Left lung (tissue), 10 donors: Measurements from ENCODE around the gene ADGRF3. TPM values are rescaled to one million over a fixed set of nuclear protein-coding genes. Genes with fewer than 3 reads are reported as not detected.
"Not testable (repeated sequence)": the region's sequence is repeated elsewhere in the genome, so short reads cannot be mapped to it uniquely, and the experiment has no call there.

Source experiments
- ATAC-seq: fragments of 200-7000 bp; cut with Tn5 transposase; one replicate; pipeline ENCODE4 v1.9.1; 2020; ENCODE audit warnings: moderate library complexity
- DNase-seq, 4 donors: peaks; one replicate each; pipeline ENCODE4 v3.0.0-alpha.2; 2013 to 2020
- H3K27ac ChIP-seq, 2 donors: fragments of 200-600 bp; sonication (generic) in 1 of 2; one replicate each; pipeline versions ENCODE4 v1.5.0 to v1.8.0; 2020 to 2021
- H3K27me3 ChIP-seq, 2 donors: fragments of 200-600 bp; sonication (generic) in 1 of 2; one replicate each; pipeline versions ENCODE4 v1.5.0 to v1.8.0; 2020 to 2021
- H3K36me3 ChIP-seq, 2 donors: fragments of 200-600 bp; sonication (generic) in 1 of 2; one replicate each; pipeline versions ENCODE4 v1.5.0 to v1.8.0; 2020 to 2021
- H3K4me1 ChIP-seq, 2 donors: fragments of 200-600 bp; one replicate each; pipeline ENCODE4 v1.8.0; 2021
- H3K4me3 ChIP-seq, 2 donors: fragments of 200-600 bp; sonication (generic) in 1 of 2; one replicate each; pipeline versions ENCODE4 v1.5.0 to v1.8.0; 2020 to 2021; ENCODE audit warnings: mild to moderate bottlenecking in 1 of 2
- H3K9me3 ChIP-seq, 2 donors: fragments of 200-600 bp; sonication (generic) in 1 of 2; one replicate each; pipeline versions ENCODE4 v1.5.0 to v1.8.0; 2020 to 2021
- CTCF ChIP-seq, 2 donors: fragments of 200-600 bp; sonication (generic) in 1 of 2; IDR thresholded peaks; one replicate each; pipeline versions ENCODE4 v1.5.0 to v1.8.0; 2021; ENCODE audit warnings: antibody characterized with exemption in 2 of 2
- intact Hi-C, 2 donors: fragments of 100-400 bp; cut with DNase I; formaldehyde crosslinking; loops; one replicate each; pipeline versions ENCODE4 v1.11.2 to v1.14.2; 2022
- polyA plus RNA-seq, 6 donors: library from polyadenylated mRNA; unstranded; fragments of 120-200 nt; gene quantifications; one replicate each; pipeline ENCODE4 v1.2.1, GENCODE V29; 2013; ENCODE audit not compliant: insufficient read length in 6 of 6
- total RNA-seq, 2 donors: library from RNA; stranded (reverse); fragmentation: NEBNext Ultra II Directional; extraction: Animal tissue kit (Norgen Biotek cat#: 25700); gene quantifications; one replicate each; pipeline ENCODE4 v1.2.1, GENCODE V29; 2021
- donor health status: DM: no; HTN: yes; CAD: no.
- donor health status: DM: no; HTN: no; CAD: no.

Gene ADGRF3
- total and polyA plus RNA-seq, 8 donors, result 0.08 to 2.3 (median 1.5) TPM

GRCh38 chr2:26356771-26357170 is 10.2 kb upstream of the ADGRF3 start:
- TF ChIP-seq CTCF (IDR thresholded peaks at IDR 0.05), result no peak
- peaks cover 0 to 6% of the 10 kb centered on the region in 2 donors for H3K36me3 ChIP-seq
- intact Hi-C loops, result no loop called here
- H3K9me3 ChIP-seq, result no peaks in the 10 kb centered on the region
- DNase-seq (no peak), ATAC-seq (no peak)
- H3K4me3 ChIP-seq, result no peak overlapping the region
- no peaks in the 10 kb centered on the region for H3K4me1 ChIP-seq
- no peak overlapping the region for H3K27ac ChIP-seq
- H3K27me3 ChIP-seq, result no peaks in the 10 kb centered on the region

DNA sequence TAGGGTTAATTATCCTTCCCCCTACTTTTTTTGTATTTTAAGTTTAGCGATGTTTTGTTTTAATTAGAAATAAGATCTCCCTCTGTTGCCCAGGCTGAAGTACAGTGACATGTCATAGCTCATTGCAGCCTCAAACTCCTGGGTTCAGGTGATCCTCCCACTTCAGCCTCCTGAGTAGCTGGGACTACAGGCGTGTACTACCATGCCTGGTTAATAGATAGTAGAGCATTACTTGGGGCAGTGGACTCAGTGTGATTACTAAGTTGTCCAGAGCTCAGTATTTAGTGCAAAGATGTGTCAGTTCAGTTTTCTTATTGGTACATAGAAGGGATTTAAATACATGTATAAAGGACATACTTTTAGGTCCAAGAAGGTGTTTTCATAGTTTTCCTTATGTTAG is 9.5 kb upstream of the ADGRF3 start:
- Histone ChIP-seq H3K4me1 (no peaks in the 10 kb centered on the region), H3K27me3 (no peaks in the 10 kb centered on the region), H3K4me3 (no peak overlapping the region), H3K27ac (no peak overlapping the region), H3K9me3 (no peaks in the 10 kb centered on the region), H3K36me3 (peaks cover 0 to 4% of the 10 kb centered on the region in 2 donors)
- ATAC-seq (no peak), DNase-seq (no peak)
- intact Hi-C loops, result no loop called here
- TF ChIP-seq CTCF (IDR thresholded peaks at IDR 0.05), result no peak

GRCh38 chr2:26355038-26355995 is 8.7 kb upstream of the ADGRF3 start:
- peaks cover 0 to 4% of the 10 kb centered on the region in 2 donors for H3K36me3 ChIP-seq
- no peaks in the 10 kb centered on the region for H3K9me3 ChIP-seq
- TF ChIP-seq CTCF (IDR thresholded peaks at IDR 0.05), result no peak
- intact Hi-C loops, result no loop called here
- no peak overlapping the region for H3K27ac ChIP-seq
- ATAC-seq, result peak; percentile 22
- no peak for DNase-seq
- no peak overlapping the region for H3K4me3 ChIP-seq
- no peaks in the 10 kb centered on the region for H3K27me3 ChIP-seq
- H3K4me1 ChIP-seq, result no peaks in the 10 kb centered on the region

GRCh38 chr2:26354469-26354868 is 7.9 kb upstream of the ADGRF3 start:
- H3K36me3 ChIP-seq, H3K4me1 ChIP-seq, H3K27ac ChIP-seq, DNase-seq, H3K27me3 ChIP-seq, H3K4me3 ChIP-seq, ATAC-seq, H3K9me3 ChIP-seq, intact Hi-C loops: not testable (repeated sequence)

GRCh38 chr2:26352892-26353291 is 6.3 kb upstream of the ADGRF3 start:
- DNase-seq, result no peak
- no peak for TF ChIP-seq CTCF (IDR thresholded peaks at IDR 0.05)
- intact Hi-C loops, result no loop called here
- no peak for ATAC-seq
- H3K4me3 ChIP-seq, result no peak overlapping the region
- H3K27me3 ChIP-seq, result no peaks in the 10 kb centered on the region
- peaks cover 0 to 4% of the 10 kb centered on the region in 2 donors for H3K36me3 ChIP-seq
- H3K9me3 ChIP-seq, result no peaks in the 10 kb centered on the region
- H3K27ac ChIP-seq, result no peak overlapping the region
- peaks cover 0 to 10% of the 10 kb centered on the region in 2 donors for H3K4me1 ChIP-seq
